Tongue (tissue), 2 donors: ENCODE measurements around the gene AP1M1. TPM values are rescaled to one million over a fixed set of nuclear protein-coding genes. Genes with fewer than 3 reads are reported as not detected.
"Not testable (repeated sequence)": the region's sequence is repeated elsewhere in the genome, so short reads cannot be mapped to it uniquely, and the experiment has no call there.

ENCODE experiments used
- DNase-seq: peaks from one replicate; pipeline ENCODE4 v3.0.0-alpha.2; 2015
- total RNA-seq: library from RNA; depleted of rRNA; stranded (reverse); fragments of >200 nt; gene quantifications from one replicate; pipeline ENCODE4 v1.2.3, GENCODE V29; 2014

The AP1M1 gene
- total RNA-seq, 1 donor from 2014 or later = 36.8 TPM

- DNase-seq = no peak
Measured at GRCh38 chr19:16262618-16263017, 64.9 kb downstream of the AP1M1 start.

DNA sequence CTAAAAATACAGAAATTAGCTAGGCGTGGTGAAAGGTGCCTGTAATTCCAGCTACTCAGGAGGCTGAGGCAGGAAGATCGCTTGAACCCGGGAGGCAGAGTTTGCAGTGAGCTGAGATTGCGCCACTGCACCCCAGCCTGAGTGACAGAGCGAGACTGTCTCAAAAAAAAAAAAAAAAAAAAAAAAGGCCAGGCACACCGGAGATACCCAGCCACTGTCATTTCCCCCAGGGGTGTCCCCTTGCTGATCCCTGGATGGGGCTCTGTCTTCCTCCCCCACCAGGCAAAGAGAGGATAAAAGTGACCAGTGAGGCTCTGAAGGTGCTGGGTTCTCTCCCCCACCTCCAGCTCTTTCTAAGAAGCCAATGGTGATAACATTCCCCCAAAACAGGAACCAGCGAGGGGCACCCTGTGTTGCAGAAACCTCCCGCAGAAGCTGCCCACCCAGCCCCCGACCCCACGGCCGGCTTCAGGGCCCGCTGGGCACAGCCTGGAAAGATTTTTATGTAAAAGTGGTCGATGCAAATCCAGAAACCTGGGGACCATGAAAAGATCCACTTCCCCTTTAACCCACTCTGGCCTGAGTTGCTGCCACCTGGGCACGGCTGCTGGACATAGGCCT is 65.5 kb downstream of the AP1M1 start:
- DNase-seq = no peak

DNA sequence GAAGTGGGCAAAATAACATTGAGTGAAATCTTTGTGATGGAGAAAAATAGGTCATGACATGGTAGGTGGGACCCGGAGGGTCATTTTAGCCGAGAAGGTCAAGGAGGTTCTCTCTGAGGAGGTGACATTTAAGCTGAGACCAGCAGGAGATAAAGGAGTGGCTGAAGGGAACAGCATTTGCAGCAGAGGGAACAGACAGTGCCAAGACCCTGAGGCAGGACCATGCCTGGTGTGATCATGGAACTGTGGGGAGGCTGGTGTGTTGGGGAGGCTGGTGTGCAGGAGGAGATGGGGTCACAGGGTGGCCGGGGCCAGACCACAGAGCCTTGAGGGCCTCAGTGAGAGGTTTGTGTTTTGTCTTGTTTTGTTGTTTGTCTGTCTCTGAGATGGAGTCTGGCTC is 67.5 kb downstream of the AP1M1 start:
- DNase-seq = no peak

DNA sequence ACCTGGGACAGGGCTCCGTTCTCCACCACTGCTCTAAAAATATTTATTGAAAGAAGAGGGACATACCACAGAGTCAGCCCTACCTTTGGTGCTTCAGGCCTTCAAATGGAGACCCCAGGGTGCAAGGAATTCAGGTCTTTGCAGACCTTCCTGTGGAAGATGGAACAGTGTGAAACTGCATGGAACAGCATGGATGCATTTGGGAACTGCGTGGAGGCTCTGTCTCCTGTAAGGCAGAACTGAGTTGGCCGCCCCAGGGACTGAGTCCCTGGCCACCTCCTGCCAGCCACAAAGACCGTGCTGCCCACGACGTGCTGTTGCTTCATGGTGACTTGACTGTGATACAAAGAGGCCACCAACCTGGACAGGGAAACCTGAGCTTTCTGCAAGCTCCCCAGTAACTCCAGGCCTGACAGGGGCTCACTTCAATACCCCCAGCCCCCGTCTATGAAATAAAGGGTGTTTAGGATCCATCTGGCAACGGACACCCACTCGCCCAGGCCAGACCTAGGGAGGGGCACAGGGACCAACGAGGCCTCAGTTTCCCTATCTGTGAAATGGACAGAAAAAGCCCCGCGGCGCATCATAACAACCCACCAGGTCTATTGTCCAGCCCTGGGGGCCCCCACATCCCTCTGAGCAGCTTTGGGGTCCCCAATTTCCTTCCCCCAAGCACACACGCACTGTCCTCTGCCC is 68.3 kb downstream of the AP1M1 start:
- DNase-seq = no peak

DNA sequence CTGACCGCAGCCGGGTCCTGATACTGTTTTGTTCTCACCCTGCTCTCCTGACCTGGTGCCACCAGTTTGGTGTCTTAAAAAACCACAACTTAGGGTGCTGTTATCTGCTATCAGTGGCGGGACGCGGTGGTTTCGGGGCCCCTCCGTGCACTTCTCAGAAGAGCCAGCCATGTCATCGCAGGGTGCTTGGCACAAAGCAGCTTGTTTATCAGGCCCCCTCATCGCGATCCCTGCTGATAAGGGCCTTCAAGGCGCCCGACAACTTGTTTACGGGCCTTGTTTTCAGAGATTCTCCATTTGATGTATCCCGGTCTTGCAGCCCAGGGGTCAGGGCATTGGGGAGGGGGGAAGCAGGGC is 68.9 kb downstream of the AP1M1 start:
- no peak for DNase-seq

GRCh38 chr19:16268676-16269319 is 71.1 kb downstream of the AP1M1 start:
- DNase-seq = no peak

GRCh38 chr19:16272945-16273344 is 75.2 kb downstream of the AP1M1 start:
- DNase-seq = peak; percentile 87

GRCh38 chr19:16274447-16274846 is 76.7 kb downstream of the AP1M1 start:
- DNase-seq = no peak

DNA sequence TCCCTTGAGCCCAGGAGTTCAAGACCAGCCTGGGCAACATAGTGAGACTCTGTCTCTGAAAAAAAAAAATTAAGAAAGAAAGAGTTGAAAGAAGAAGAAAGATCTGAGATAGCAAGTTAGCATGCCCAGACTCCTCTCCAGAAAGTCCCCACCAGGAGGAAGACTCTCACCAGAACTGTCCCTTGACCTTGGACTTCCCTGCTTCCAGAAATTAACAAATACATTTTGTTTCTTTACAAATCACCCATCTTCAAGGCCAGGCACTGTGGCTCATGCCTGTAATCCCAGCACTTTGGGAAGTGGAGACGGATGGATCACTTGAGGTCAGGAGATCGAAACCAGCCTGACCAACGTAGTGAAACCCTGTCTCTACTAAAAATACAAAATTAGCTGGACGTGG is 82.6 kb downstream of the AP1M1 start:
- no peak for DNase-seq

DNA sequence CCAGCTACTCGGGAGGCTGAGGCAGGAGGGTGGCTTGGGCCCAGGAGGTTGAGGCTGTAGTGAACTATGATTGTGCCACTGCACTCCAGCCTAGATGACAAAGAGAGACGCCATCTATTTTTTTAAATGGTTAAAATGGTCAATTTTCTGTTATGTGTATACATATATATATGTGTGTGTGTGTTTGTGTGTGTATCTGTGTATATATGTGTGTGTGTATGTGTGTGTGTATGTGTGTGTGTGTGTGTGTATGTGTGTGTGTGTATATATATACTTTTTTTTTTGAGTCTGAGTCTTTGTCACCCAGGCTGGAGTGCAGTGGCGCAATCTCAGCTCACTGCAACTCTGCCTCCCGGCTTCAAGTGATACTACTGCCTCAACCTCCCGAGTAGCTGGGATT is 84.0 kb downstream of the AP1M1 start:
- no peak for DNase-seq

DNA sequence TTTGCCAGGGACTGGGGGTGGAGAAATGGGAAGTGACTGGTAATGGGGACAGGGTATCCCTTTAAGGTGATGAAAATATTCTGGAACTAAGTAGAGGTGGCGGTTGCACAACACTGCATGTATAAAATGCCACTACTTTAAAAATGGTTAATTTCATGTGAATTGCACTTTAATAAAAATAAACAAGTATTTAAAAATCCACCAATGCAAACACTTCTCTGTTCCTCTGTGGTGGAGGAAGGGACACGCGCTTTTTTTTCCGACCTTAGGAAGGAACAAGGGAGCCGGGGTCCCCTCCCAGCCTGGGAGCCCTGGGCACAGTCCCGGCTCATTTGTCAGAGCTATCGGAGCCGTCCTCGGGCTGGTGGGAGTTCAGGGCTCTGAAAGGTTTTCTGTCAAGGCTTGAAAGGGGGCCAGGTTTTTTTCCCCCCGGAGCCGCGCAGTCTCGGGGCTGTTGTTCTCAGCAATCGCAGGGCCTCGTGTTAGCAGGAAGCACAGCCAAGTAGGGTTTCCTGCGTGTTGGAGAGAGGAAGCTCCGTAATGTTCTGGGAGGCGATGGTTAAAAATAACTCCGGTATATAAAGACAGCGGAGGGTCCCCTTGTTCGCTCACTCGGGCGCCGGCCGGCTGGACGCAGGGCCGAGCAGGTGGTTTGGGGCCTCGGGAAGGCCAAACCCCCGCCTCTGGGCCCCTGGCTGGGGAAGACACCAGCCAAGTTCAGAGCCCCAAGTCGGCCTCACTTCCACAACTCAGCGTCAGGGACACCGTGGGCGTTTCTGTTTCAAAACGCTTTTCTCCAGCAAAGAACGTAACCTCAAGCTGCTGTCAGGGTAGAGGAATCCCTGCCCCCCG is 85.7 kb downstream of the AP1M1 start:
- peak; percentile 96 for DNase-seq

- DNase-seq = peak; percentile 26
Measured at GRCh38 chr19:16284505-16284904, 86.8 kb downstream of the AP1M1 start.

GRCh38 chr19:16285079-16285478 is 87.4 kb downstream of the AP1M1 start:
- DNase-seq = not testable (repeated sequence)

DNA sequence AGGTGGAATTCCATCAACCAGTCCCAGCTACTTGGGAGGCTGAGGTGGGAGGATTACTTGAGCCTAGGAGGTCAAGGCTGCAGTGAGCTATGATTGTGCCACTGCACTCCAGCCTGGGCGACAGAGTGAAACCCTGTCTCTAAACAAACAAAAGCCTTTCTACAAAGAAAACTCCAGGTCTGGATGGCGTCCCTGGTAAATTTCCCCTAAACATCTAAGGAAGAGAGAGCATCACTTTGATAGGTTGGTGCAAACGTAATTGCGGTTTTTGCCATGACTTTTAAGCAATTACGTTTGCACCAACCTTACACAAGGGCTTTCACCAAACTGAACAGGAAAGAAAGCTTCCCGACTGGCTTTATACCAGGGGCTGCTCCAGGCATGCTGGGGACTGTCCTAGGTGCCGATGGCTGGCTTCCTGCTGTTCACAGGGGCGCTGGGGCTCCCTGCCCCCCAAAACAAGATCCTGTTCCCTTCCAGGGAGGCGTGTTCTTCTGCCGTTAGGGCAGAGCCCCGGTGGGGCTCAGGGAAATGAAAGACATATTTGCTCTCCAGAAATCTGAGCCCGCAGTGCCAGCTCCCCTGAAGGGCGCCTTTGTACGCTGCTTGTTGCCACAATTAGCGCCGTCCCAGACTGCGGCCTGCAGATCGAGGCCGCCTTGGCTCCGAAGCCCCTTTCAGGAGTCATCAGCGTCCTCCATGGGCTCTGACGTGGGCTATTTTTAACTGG is 88.2 kb downstream of the AP1M1 start:
- DNase-seq = peak; percentile 79

GRCh38 chr19:16288544-16288943 is 90.8 kb downstream of the AP1M1 start:
- no peak for DNase-seq

DNA sequence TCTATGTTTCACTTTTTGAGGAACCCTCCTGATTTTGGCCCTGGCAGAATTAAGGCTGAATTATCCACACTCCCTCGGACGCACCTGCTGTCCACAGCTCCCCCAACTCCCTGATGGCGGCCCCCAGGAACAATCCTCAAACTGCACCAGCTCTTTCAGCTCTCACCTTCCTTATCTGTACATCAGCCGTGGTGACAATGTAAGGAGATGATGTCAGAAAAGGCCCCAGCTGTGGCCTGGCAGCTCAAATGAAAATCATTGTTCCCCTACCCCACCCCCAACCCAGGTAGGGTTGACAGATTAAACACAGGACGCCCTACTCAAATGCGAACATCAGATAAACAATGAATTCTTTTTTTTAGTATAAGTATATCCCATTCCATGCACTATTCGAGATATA is 91.9 kb downstream of the AP1M1 start:
- no peak for DNase-seq

- no peak for DNase-seq
Measured at GRCh38 chr19:16290692-16291091, 93.0 kb downstream of the AP1M1 start.

GRCh38 chr19:16293118-16294091 is 95.7 kb downstream of the AP1M1 start:
- peak; percentile 97 for DNase-seq

DNA sequence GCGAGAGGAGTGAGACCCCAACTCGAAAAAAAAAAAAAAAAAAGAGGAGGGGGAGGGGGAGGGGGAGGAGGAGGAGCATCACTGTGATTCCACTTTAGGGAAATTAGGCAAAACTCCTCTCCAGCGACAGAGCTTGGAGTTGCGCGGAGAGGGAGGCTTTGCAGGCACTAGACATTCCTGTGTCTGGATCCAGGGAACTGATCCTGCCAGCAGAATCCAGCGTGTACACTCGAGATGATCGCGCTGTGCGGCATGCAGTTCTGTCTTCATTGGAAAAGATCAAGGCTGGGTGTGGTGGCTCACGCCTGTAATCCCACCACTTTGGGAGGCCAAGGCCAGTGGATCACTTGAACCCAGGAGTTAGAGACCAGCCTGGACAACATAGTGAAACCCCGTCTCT is 97.3 kb downstream of the AP1M1 start:
- DNase-seq = peak; percentile 65
